Cardiac muscle cell (in vitro differentiated cells and primary cell): ENCODE results near the gene PRKG1. TPM values are rescaled to one million over a fixed set of nuclear protein-coding genes. Genes with fewer than 3 reads are reported as not detected.
"Not testable (repeated sequence)": the region's sequence is repeated elsewhere in the genome, so short reads cannot be mapped to it uniquely, and the experiment has no call there.

Experiments
- DNase-seq, 2 donors: peaks; one replicate each; pipeline versions ENCODE4 v3.0.0 to v3.0.0-alpha.2; 2010 to 2017; ENCODE audit warnings: low read depth in 1 of 2, low spot score in 1 of 2
- H3K27ac ChIP-seq: fragments of 200-600 bp; sonication (generic); 2 replicates; pipeline ENCODE4 v1.5.1; 2016
- H3K27me3 ChIP-seq: fragments of 200-600 bp; sonication (generic); 2 replicates; pipeline ENCODE4 v1.6.0; 2016; ENCODE audit warnings: control low read depth
- H3K36me3 ChIP-seq: fragments of 200-600 bp; sonication (generic); 2 replicates; pipeline ENCODE4 v1.5.1; 2016; ENCODE audit warnings: control low read depth
- H3K4me1 ChIP-seq: fragments of 200-600 bp; sonication (generic); 2 replicates; pipeline ENCODE4 v1.8.1; 2017; ENCODE audit warnings: low read depth, mild to moderate bottlenecking, mixed run types
- H3K4me3 ChIP-seq: fragments of 200-600 bp; sonication (generic); 2 replicates; pipeline ENCODE4 v1.5.1; 2016; ENCODE audit warnings: mild to moderate bottlenecking
- H3K9me3 ChIP-seq: fragments of 200-600 bp; sonication (generic); 2 replicates; pipeline ENCODE4 v1.5.1; 2017; ENCODE audit warnings: low read depth, mild to moderate bottlenecking, control low read depth
- CTCF ChIP-seq: IDR thresholded peaks from 2 replicates; pipeline ENCODE4 v1.5.1; 2012; ENCODE audit warnings: low read depth, mild to moderate bottlenecking, low read length
- polyA plus RNA-seq: library from polyadenylated mRNA; unstranded; fragments of >200 nt; fragmentation: Nextera tagmentation; extraction: Ambion mirVana; gene quantifications from 2 replicates; pipeline ENCODE4 v1.2.1, GENCODE V29; 2016
- total RNA-seq: library from RNA; depleted of rRNA; stranded (reverse); fragments of >200 nt; gene quantifications from 2 replicates; pipeline ENCODE4 v1.2.3, GENCODE V29; 2016

PRKG1 gene
- total and polyA plus RNA-seq, 2 experiments from 2014 or later, result 2.9 to 13.3 TPM

DNA sequence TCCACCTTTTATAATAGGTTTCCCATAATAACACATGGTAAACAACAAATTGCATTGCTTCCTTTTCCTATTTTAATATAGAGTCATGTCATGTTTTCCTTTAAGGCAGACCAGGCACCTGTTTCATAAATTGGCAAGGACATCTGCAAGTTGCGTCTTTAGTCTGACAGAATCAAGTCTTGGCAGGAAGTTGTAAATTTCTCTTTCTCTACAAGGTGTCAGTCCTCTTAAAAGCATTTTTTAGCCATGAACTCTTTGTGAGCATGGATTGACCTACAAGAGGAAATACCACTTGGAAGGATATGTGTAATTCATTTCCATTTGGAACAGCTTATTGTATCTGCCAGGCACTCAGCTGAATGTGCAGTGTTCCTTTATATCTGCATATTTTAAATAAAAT, 176.8 kb downstream of the PRKG1 start:
- Histone ChIP-seq H3K4me3 (no peak overlapping the region), H3K36me3 (no peaks in the 10 kb centered on the region), H3K4me1 (no peaks in the 10 kb centered on the region), H3K27ac (no peak overlapping the region), H3K27me3 (no peaks in the 10 kb centered on the region), H3K9me3 (no peaks in the 10 kb centered on the region)
- TF ChIP-seq CTCF, result no peak
- DNase-seq, result no peak

DNA sequence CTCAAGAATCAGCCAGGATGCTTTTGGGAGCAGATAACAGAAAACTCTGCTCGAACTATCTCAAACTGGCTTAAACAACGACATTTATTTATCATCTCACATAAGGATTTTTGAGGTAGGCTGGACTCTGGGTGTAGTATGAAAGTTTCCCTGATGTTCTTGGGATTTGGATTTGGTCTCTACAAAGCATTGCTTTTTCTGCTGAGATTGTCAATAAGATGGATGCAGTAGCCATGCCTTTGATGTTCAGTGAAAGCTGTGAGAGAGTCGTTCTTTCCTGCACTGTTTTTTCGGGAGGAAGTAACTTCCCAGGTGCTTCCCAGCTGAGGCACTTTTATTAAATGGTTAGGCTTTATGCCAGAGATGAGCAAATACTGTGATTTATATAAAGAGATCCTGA, 181.1 kb downstream of the PRKG1 start:
- no peaks in the 10 kb centered on the region for H3K9me3 ChIP-seq
- H3K36me3 ChIP-seq, result no peaks in the 10 kb centered on the region
- no peak for DNase-seq
- no peaks in the 10 kb centered on the region for H3K27me3 ChIP-seq
- no peak overlapping the region for H3K27ac ChIP-seq
- no peak overlapping the region for H3K4me3 ChIP-seq
- H3K4me1 ChIP-seq, result no peaks in the 10 kb centered on the region
- no peak for TF ChIP-seq CTCF

DNA sequence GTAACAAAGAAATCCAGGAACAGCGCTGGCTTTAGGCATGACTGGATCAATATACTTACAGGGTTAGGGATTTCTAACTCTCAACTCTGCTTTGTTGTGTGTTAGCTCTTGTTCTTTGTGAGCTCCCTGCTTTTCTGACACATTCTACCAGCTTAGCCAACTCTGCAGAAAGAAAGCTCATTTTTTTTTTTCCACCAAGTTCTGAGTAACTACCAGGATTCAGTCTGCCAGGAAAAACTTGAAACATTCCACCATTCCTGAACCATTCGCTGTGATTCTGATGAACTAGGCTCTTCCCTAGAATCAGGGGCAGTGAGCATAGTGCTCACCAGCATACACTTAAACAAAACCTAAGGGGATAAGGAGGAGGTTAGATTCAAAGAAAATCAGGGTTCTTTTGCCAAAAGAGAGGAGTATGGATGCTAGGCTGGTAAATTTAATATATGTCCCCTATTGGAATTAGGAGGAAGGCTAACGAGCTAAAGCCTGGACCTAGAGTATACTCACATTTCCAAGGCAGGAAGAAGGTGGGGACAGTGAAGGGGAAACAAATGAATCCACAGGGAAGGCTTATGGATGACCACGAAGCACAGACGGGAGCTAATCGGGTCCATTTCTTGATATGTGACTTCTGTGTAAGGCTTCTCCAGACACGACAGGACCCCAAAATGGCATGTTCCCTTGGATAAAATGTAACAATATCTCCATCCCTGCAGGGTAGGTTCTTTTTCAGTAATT, 183.4 kb downstream of the PRKG1 start:
- H3K9me3 ChIP-seq, result no peaks in the 10 kb centered on the region
- no peak for TF ChIP-seq CTCF
- H3K4me1 ChIP-seq, result no peaks in the 10 kb centered on the region
- H3K36me3 ChIP-seq, result no peaks in the 10 kb centered on the region
- no peaks in the 10 kb centered on the region for H3K27me3 ChIP-seq
- DNase-seq, result peak in 1 of 2 donors; percentile 21
- no peak overlapping the region for H3K4me3 ChIP-seq
- H3K27ac ChIP-seq, result no peak overlapping the region

- Histone ChIP-seq H3K4me3 (no peak overlapping the region), H3K9me3 (no peaks in the 10 kb centered on the region), H3K4me1 (no peaks in the 10 kb centered on the region), H3K36me3 (no peaks in the 10 kb centered on the region), H3K27ac (no peak overlapping the region), H3K27me3 (no peaks in the 10 kb centered on the region)
- no peak for TF ChIP-seq CTCF
- DNase-seq, result peak in 1 of 2 donors; percentile 38
These were observed 186.1 kb downstream of the PRKG1 start for GRCh38 chr10:51260376-51260775.

DNA sequence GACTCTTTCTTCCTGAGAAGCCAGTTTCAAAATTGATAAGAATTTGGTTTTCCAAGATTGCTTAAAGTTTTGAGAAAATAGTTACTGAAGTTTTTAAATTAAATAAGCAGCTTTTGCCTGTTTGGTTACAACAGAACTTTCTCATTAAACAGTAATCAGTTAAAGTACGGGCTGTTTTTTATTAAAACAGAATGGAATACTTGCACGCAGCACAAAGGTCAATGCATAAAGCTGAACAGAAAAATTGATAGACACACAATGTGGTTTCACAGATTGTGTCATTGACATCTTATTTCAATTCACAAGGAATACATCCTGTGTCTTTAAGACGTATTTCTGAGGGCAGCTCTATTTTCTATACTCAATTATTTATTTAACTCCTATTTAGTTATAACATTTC, 192.2 kb downstream of the PRKG1 start:
- no peaks in the 10 kb centered on the region for H3K4me1 ChIP-seq
- no peak for TF ChIP-seq CTCF
- H3K27ac ChIP-seq, result no peak overlapping the region

GRCh38 chr10:51267980-51268570, 193.8 kb downstream of the PRKG1 start:
- H3K27ac ChIP-seq, H3K4me3 ChIP-seq, DNase-seq: not testable (repeated sequence)

More for the DNA sequence above, 192.2 kb downstream of the PRKG1 start:
- H3K4me3 ChIP-seq, result no peak overlapping the region
- H3K27me3 ChIP-seq, result no peaks in the 10 kb centered on the region
- no peaks in the 10 kb centered on the region for H3K9me3 ChIP-seq
- no peaks in the 10 kb centered on the region for H3K36me3 ChIP-seq
- DNase-seq, result no peak

More at GRCh38 chr10:51267980-51268570, 193.8 kb downstream of the PRKG1 start:
- H3K36me3 ChIP-seq, H3K4me1 ChIP-seq, H3K27me3 ChIP-seq, H3K9me3 ChIP-seq: not testable (repeated sequence)
